ENCODE measurements around the gene NHEJ1.

NHEJ1 gene

DNA sequence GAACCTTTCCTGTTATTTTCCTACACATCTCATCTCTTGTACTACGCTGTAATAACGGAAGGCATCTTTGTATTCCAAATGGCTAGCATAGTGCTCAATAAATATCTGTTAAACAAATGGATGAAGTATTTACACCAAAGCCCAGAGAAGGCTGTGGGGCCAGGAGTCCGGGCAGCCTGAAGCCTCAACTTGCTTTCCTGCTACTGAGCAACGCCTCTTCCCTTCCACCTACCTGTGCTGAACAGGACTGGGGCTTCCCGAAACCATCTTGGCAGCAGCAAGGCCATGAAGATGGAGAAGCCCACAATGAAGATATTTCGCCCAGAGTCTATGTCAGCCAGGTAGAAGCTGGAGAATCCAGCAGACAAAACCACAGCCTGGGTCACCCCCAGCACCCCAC, 2.5 kb upstream of the NHEJ1 start:
- H3K36me3 ChIP-seq (ENCODE audit: insufficient read depth, low read length): no peaks in the 10 kb centered on the region
- TF ChIP-seq FOXP2 (optimal IDR thresholded peaks at IDR 0.05; ENCODE audit: control extremely low read depth, extremely low read length, insufficient read depth) (no peak), EZH2 (IDR thresholded peaks at IDR 0.05) (no peak), POLR2AphosphoS5 (IDR thresholded peaks at IDR 0.05; ENCODE audit: borderline replicate concordance, low read depth, low read length) (no peak)
- DNase-seq (ENCODE audit: low read depth, low spot score): no peak
- H3K9me3 ChIP-seq (ENCODE audit: low read depth, low read length): no peaks in the 10 kb centered on the region
- H3K4me3 ChIP-seq: no peak overlapping the region
- no peak overlapping the region for H3K27ac ChIP-seq
- H3K9ac ChIP-seq (ENCODE audit: insufficient read length): no peak overlapping the region

DNA sequence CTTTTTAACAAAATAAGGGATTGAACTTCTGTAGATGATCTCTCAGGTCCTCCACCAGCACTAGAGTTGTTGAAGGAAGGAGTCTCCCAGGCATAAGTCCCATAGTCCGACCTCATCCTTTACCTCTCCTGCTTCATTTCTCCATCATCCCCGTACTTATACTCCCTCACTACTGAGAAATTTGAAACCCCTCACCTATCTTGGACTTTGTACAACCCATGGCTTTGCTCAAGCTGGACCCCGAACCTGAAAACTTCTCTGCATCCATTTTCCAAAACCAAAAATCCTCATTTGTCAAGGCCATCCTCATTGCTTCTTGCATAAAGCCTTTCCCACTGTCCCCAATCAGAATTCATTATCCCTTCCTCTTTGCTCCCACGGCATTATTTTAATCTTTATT, 482 bp upstream of the NHEJ1 start:
- no peak overlapping the region for H3K9ac ChIP-seq (ENCODE audit: insufficient read length)
- H3K4me3 ChIP-seq: peak overlapping the region; percentile 93
- H3K27ac ChIP-seq: no peak overlapping the region
- H3K36me3 ChIP-seq (ENCODE audit: insufficient read depth, low read length): no peaks in the 10 kb centered on the region
- no peaks in the 10 kb centered on the region for H3K9me3 ChIP-seq (ENCODE audit: low read depth, low read length)
- no peak for TF ChIP-seq FOXP2 (optimal IDR thresholded peaks at IDR 0.05; ENCODE audit: control extremely low read depth, extremely low read length, insufficient read depth)
- TF ChIP-seq POLR2AphosphoS5 (IDR thresholded peaks at IDR 0.05; ENCODE audit: borderline replicate concordance, low read depth, low read length): no peak
- TF ChIP-seq EZH2 (IDR thresholded peaks at IDR 0.05): no peak
- no peak for DNase-seq (ENCODE audit: low read depth, low spot score)

DNA sequence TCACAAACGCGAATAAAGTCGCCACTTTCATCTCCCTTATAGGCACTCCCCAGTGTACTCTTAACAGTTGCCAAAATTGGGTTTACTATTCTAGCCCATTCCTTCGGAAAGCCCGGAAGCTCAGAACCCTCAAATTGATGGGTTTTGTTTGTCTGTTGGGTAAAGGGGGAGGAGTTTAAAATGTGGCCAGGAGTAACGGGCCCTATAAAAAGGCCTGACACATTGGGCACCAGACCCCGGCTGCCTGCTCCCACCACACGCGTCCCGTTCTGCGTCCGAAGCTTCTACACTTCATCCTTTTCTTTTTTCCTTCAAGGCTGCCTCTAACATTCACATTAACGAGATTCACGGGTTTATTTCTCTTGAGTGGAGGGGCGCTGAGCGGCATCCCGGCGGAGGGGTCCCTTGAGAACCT, 837 bp downstream of the NHEJ1 start:
- Histone ChIP-seq H3K9ac (ENCODE audit: insufficient read length) (peak overlapping the region; percentile 3), H3K9me3 (ENCODE audit: low read depth, low read length) (no peaks in the 10 kb centered on the region), H3K36me3 (ENCODE audit: insufficient read depth, low read length) (no peaks in the 10 kb centered on the region), H3K4me3 (peak overlapping the region; percentile 93), H3K27ac (no peak overlapping the region)
- no peak for TF ChIP-seq FOXP2 (optimal IDR thresholded peaks at IDR 0.05; ENCODE audit: control extremely low read depth, extremely low read length, insufficient read depth)
- no peak for TF ChIP-seq POLR2AphosphoS5 (IDR thresholded peaks at IDR 0.05; ENCODE audit: borderline replicate concordance, low read depth, low read length)
- no peak for TF ChIP-seq EZH2 (IDR thresholded peaks at IDR 0.05)
- DNase-seq (ENCODE audit: low read depth, low spot score): no peak

- Histone ChIP-seq H3K9me3 (ENCODE audit: low read depth, low read length) (no peaks in the 10 kb centered on the region), H3K4me3 (no peak overlapping the region), H3K27ac (no peak overlapping the region), H3K36me3 (ENCODE audit: insufficient read depth, low read length) (no peaks in the 10 kb centered on the region), H3K9ac (ENCODE audit: insufficient read length) (no peak overlapping the region)
- DNase-seq (ENCODE audit: low read depth, low spot score): no peak
- TF ChIP-seq FOXP2 (optimal IDR thresholded peaks at IDR 0.05; ENCODE audit: control extremely low read depth, extremely low read length, insufficient read depth) (no peak), EZH2 (IDR thresholded peaks at IDR 0.05) (no peak), POLR2AphosphoS5 (IDR thresholded peaks at IDR 0.05; ENCODE audit: borderline replicate concordance, low read depth, low read length) (no peak)
Measured at GRCh38 chr2:219158586-219158985, 2.0 kb downstream of the NHEJ1 start.

- H3K9ac ChIP-seq (ENCODE audit: insufficient read length): no peak overlapping the region
- no peak for TF ChIP-seq POLR2AphosphoS5 (IDR thresholded peaks at IDR 0.05; ENCODE audit: borderline replicate concordance, low read depth, low read length)
- no peak for TF ChIP-seq FOXP2 (optimal IDR thresholded peaks at IDR 0.05; ENCODE audit: control extremely low read depth, extremely low read length, insufficient read depth)
- no peak for TF ChIP-seq EZH2 (IDR thresholded peaks at IDR 0.05)
- no peak for DNase-seq (ENCODE audit: low read depth, low spot score)
- no peaks in the 10 kb centered on the region for H3K36me3 ChIP-seq (ENCODE audit: insufficient read depth, low read length)
- H3K4me3 ChIP-seq: no peak overlapping the region
- no peaks in the 10 kb centered on the region for H3K9me3 ChIP-seq (ENCODE audit: low read depth, low read length)
- H3K27ac ChIP-seq: no peak overlapping the region
Measured at GRCh38 chr2:219158025-219158424, 2.6 kb downstream of the NHEJ1 start.

DNA sequence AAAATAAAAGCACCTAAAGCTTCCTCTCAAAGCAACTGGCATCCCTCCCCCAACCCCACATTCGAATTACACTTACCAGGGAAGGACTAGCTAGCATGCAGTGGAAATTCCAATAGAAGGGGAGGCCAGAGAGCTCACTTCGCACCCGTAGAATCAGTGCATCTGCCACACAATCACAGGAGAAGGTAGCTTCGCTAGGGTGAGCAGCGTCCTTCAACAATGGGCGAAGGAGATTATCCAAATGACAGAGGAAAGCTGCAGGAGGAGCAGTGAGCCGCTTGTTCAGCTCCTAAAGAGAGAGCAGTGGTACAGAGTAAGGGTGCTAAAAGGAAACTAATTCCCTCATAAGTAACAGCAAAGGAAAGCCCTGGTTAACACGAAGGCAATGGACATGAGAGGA, 3.2 kb downstream of the NHEJ1 start:
- H3K4me3 ChIP-seq: no peak overlapping the region
- no peak overlapping the region for H3K9ac ChIP-seq (ENCODE audit: insufficient read length)
- H3K27ac ChIP-seq: no peak overlapping the region
- no peaks in the 10 kb centered on the region for H3K36me3 ChIP-seq (ENCODE audit: insufficient read depth, low read length)
- no peak for DNase-seq (ENCODE audit: low read depth, low spot score)
- no peaks in the 10 kb centered on the region for H3K9me3 ChIP-seq (ENCODE audit: low read depth, low read length)
- TF ChIP-seq POLR2AphosphoS5 (IDR thresholded peaks at IDR 0.05; ENCODE audit: borderline replicate concordance, low read depth, low read length) (no peak), EZH2 (IDR thresholded peaks at IDR 0.05) (no peak)

DNA sequence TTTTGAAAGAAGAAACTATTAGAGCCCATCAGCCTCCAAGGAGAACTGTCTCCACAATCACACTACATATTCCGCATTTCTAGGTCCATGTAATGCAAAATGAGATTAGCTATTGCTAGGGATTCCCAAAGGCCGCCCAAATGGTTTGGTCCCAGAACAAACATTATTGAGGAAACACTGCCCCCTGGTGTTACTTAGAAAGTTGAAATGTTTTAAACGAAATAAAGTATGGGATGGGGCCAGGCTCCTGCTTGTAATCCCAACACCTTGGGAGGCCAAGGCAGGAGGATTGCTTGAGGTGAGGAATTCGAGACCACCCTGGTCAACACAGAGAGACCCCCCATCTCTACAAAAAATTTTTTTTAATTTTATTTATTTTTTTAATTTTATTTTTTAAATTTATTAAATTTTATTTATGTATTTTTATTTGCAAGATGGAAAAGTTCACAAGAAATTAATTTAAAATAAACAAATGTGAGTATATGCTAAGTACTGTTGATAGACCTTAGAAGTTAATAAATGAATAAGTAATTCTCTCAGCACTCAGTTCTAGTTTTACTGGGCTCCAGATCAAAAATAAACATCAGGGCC, 5.5 kb downstream of the NHEJ1 start:
- TF ChIP-seq FOXP2 (optimal IDR thresholded peaks at IDR 0.05; ENCODE audit: control extremely low read depth, extremely low read length, insufficient read depth): no peak
- TF ChIP-seq EZH2 (IDR thresholded peaks at IDR 0.05): no peak
- TF ChIP-seq POLR2AphosphoS5 (IDR thresholded peaks at IDR 0.05; ENCODE audit: borderline replicate concordance, low read depth, low read length): no peak
- DNase-seq (ENCODE audit: low read depth, low spot score): no peak

DNA sequence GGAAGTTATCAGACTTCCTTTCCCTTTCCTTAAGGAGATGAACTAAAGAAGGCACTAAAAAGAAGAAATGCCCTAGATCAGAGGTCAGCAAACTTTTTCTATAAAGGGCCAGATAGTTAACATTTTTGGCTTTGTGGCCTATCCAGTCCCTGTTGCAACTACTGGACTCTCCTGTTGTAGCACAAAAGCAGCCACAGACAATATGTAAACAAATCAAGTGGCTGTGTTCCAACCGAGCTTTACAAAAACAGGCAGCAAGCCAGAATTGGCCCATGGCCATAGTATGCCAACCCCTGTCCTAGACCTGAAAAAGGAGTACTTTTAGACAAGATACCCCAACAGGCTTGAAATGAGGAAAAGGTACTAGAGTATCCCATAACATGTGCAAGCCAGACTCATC, 10.9 kb downstream of the NHEJ1 start:
- no peak overlapping the region for H3K9ac ChIP-seq (ENCODE audit: insufficient read length)
- DNase-seq (ENCODE audit: low read depth, low spot score): no peak
- no peak overlapping the region for H3K4me3 ChIP-seq
- no peaks in the 10 kb centered on the region for H3K36me3 ChIP-seq (ENCODE audit: insufficient read depth, low read length)
- no peak overlapping the region for H3K27ac ChIP-seq
- TF ChIP-seq EZH2 (IDR thresholded peaks at IDR 0.05): no peak
- no peak for TF ChIP-seq POLR2AphosphoS5 (IDR thresholded peaks at IDR 0.05; ENCODE audit: borderline replicate concordance, low read depth, low read length)
- no peak for TF ChIP-seq FOXP2 (optimal IDR thresholded peaks at IDR 0.05; ENCODE audit: control extremely low read depth, extremely low read length, insufficient read depth)
- no peaks in the 10 kb centered on the region for H3K9me3 ChIP-seq (ENCODE audit: low read depth, low read length)

More for the DNA sequence above, 5.5 kb downstream of the NHEJ1 start:
- no peak overlapping the region for H3K4me3 ChIP-seq
- H3K36me3 ChIP-seq (ENCODE audit: insufficient read depth, low read length): no peaks in the 10 kb centered on the region
- no peak overlapping the region for H3K9ac ChIP-seq (ENCODE audit: insufficient read length)
- H3K9me3 ChIP-seq (ENCODE audit: low read depth, low read length): no peaks in the 10 kb centered on the region
- no peak overlapping the region for H3K27ac ChIP-seq

DNA sequence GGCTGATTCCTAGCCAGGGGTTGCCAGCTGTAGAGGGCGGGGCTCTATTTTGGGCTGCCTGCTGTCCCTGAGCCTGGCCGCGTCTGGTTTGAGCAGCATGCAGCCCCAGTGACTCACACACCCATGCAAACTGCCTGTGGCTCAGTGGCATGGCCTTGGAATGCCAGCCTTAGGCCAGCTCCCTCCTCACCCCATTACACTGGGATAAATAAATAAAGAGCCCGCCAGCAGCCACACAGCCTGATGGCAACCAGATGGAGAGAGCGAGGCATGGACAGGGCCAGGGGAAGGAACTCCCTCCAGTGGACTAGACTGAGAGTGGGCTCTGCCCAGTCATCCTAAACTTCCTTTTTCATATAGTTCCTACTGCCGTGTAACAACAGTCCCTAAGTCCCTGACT, 18.3 kb downstream of the NHEJ1 start:
- no peak overlapping the region for H3K4me3 ChIP-seq
- TF ChIP-seq EZH2 (IDR thresholded peaks at IDR 0.05) (no peak), FOXP2 (optimal IDR thresholded peaks at IDR 0.05; ENCODE audit: control extremely low read depth, extremely low read length, insufficient read depth) (no peak), POLR2AphosphoS5 (IDR thresholded peaks at IDR 0.05; ENCODE audit: borderline replicate concordance, low read depth, low read length) (no peak)
- no peaks in the 10 kb centered on the region; the same call in 1 of the 2 replicates for H3K36me3 ChIP-seq (ENCODE audit: insufficient read depth, low read length)
- H3K9ac ChIP-seq (ENCODE audit: insufficient read length): no peak overlapping the region
- H3K9me3 ChIP-seq (ENCODE audit: low read depth, low read length): no peaks in the 10 kb centered on the region
- no peak for DNase-seq (ENCODE audit: low read depth, low spot score)
- H3K27ac ChIP-seq: no peak overlapping the region

Data from SK-N-MC (cell line).